ENCODE measurements around the gene HLA-C.

Gene HLA-C

DNA sequence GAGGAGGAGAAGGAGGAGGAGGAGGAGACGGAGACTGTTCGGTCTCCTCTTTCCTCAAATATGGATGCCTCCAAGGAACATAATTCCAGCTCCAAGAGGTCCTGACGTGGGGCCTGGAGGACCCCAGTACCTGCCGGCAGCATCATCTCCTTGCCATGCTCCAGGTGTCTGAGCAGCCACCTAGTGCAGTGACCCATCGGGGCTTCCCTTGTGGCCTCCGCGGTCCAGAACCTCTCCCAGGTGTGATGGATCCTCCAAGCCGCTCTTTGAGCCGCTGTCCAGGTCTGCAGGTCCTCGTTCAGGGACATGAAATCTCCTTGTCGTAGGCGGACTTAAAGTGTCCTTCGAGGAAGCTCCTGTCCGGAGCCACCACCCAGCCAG, 35.8 kb upstream of the HLA-C start:
- TF ChIP-seq, protein P1, sequence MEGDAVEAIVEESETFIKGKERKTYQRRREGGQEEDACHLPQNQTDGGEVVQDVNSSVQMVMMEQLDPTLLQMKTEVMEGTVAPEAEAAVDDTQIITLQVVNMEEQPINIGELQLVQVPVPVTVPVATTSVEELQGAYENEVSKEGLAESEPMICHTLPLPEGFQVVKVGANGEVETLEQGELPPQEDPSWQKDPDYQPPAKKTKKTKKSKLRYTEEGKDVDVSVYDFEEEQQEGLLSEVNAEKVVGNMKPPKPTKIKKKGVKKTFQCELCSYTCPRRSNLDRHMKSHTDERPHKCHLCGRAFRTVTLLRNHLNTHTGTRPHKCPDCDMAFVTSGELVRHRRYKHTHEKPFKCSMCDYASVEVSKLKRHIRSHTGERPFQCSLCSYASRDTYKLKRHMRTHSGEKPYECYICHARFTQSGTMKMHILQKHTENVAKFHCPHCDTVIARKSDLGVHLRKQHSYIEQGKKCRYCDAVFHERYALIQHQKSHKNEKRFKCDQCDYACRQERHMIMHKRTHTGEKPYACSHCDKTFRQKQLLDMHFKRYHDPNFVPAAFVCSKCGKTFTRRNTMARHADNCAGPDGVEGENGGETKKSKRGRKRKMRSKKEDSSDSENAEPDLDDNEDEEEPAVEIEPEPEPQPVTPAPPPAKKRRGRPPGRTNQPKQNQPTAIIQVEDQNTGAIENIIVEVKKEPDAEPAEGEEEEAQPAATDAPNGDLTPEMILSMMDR (IDR thresholded peaks at IDR 0.05; ENCODE audit: extremely low read depth, insufficient read depth, missing control alignments): no peak
- in situ Hi-C loops (cut with MboI; ENCODE audit: low pct_unique_long_range_greater_than_20kb, low sequenced_read_pairs, unreplicated experiment): no loop called here
- no peak for DNase-seq (ENCODE audit: low spot score)

DNA sequence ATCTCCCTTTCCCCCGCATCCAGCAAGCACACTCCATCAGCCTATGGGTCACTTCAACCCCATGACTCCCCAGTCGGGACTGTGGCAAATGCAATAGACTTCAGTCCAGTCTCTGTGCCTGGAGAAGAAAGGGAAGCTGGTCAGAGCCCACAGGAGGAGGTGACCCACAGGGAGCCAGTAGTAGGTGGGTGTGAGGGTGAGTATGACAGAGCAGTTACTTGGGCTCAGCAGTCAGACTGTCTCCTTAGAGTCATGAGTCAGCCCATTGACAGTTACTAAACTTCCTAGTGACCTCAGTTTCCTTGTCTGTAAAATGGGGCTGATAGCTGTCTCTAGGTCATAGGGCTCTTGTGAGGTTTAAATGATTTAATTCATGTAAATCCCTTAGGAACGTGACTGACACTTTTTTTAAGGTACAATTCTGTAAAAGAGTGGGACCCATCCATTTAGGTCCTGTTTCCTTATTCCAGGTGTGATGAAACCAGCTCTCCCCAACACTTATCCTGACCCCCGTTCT, 33.9 kb upstream of the HLA-C start:
- in situ Hi-C loops (cut with MboI; ENCODE audit: low pct_unique_long_range_greater_than_20kb, low sequenced_read_pairs, unreplicated experiment): no loop called here
- DNase-seq (ENCODE audit: low spot score): no peak
- TF ChIP-seq, protein P1 (IDR thresholded peaks at IDR 0.05; ENCODE audit: extremely low read depth, insufficient read depth, missing control alignments): no peak

DNA sequence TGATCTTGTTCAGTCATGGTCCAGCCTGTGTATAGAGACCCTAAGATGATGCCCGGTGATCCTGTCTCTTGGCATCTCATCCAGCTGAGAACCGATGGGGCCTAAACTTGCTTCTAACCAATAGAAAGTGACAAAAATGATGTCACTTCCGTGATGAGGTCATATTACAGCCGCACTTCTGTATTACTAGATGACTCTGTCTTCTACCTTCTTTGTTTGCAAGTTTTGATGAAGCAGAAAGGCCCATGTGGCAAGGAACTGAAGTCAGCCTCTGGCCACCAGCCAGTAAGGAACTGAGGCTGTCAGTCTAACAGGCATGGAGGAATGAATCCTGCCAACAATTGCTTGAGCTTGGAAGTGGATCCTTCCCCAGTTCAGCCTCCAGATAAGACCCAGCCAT, 32.8 kb upstream of the HLA-C start:
- TF ChIP-seq, protein P1 (IDR thresholded peaks at IDR 0.05; ENCODE audit: extremely low read depth, insufficient read depth, missing control alignments): no peak
- DNase-seq (ENCODE audit: low spot score): no peak
- in situ Hi-C loops (cut with MboI; ENCODE audit: low pct_unique_long_range_greater_than_20kb, low sequenced_read_pairs, unreplicated experiment): no loop called here

DNA sequence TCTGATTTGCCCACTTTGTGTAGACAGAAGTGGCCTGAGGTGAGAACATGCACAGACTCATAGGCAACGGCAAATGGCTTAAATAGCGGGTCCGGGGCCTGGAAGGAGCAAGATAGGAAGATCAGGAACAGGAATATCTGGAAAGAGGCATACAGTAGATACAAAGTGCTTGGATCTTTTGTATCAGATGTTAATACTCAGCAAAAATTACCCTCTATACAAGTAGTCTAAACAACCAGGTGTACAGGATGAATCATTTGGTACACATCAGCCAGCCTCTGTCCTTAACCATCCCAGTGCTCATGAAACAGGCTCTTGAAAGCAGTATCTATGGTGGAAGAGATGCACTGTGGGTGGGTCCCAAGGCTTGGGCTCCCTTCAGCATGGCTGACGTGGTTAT, 28.9 kb upstream of the HLA-C start:
- TF ChIP-seq, protein P1 (IDR thresholded peaks at IDR 0.05; ENCODE audit: extremely low read depth, insufficient read depth, missing control alignments): no peak
- DNase-seq (ENCODE audit: low spot score): no peak
- in situ Hi-C loops (cut with MboI; ENCODE audit: low pct_unique_long_range_greater_than_20kb, low sequenced_read_pairs, unreplicated experiment): no loop called here

DNA sequence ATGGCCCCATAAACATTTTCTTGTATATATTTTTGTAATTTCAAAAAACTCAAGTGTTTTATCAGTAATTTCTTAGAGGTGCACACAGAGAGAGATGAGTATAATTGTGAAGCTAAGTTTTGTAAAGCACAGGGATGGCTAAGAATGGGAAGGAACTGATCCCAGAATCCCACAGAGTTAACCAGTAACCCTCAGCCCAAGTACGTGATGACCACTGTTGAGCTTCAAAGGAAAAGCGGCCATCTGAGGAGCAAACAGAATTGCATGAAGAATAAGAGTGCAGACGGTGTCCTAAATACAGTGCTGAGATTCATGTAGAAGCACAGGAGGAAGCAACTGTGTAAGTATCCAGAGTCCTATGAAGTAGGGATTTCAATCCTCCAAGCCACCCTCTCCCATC, 28.1 kb upstream of the HLA-C start:
- in situ Hi-C loops (cut with MboI; ENCODE audit: low pct_unique_long_range_greater_than_20kb, low sequenced_read_pairs, unreplicated experiment): no loop called here
- TF ChIP-seq, protein P1 (IDR thresholded peaks at IDR 0.05; ENCODE audit: extremely low read depth, insufficient read depth, missing control alignments): no peak

DNA sequence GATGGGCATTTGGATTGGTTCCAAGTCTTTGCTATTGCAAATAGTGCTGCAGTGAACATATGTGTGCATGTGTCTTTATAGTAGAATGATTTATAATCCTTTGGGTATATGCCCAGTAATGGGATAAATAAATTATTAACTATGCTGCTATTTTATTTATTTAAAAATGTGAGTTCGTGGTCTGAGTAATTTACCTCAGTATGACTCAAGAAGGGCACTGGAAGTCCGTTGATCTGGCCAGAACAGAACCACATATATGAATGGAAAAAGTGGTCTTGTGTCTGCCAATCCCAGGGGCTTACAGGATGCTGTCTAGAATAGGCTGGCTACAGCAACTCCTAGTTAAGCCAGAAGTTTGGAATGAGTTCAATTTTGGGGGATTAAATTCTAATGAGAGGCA, 27.6 kb upstream of the HLA-C start:
- DNase-seq (ENCODE audit: low spot score): no peak
- in situ Hi-C loops (cut with MboI; ENCODE audit: low pct_unique_long_range_greater_than_20kb, low sequenced_read_pairs, unreplicated experiment): no loop called here
- TF ChIP-seq, protein P1 (IDR thresholded peaks at IDR 0.05; ENCODE audit: extremely low read depth, insufficient read depth, missing control alignments): no peak

More for the DNA sequence above, 28.1 kb upstream of the HLA-C start:
- DNase-seq (ENCODE audit: low spot score): no peak

DNA sequence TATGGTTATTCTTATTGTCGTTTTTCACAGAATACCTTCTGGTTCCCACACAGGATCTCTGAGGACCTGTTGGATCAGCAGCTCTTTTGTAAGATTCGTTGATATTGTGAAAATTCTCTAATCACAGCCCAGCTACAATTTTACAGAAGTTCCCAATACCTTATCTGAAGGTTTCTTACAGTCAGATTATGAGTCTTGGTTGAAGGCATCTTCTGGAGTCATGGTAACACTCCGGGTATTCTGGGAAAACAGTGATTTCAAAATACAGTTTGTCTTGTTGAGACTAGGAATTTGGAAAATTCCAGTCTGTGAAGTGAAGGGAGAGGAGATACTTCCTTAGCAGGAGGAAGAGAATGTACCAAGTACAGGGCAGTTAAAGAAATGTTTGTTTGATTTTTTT, 22.2 kb upstream of the HLA-C start:
- TF ChIP-seq, protein P1 (IDR thresholded peaks at IDR 0.05; ENCODE audit: extremely low read depth, insufficient read depth, missing control alignments): no peak
- DNase-seq (ENCODE audit: low spot score): no peak
- in situ Hi-C loops (cut with MboI; ENCODE audit: low pct_unique_long_range_greater_than_20kb, low sequenced_read_pairs, unreplicated experiment): no loop called here

All from GM13977 (cell line).